HG03103 (cell line): ENCODE measurements around the gene SLC39A11.

ENCODE experiments used
- ATAC-seq: cut with Tn5 transposase; IDR thresholded peaks from one replicate; pipeline ENCODE4 v1.9.1; 2021; ENCODE audit warnings: low read depth; ENCODE audit not compliant: unreplicated experiment

SLC39A11 gene

GRCh38 chr17:72681844-72682243, 410.6 kb downstream of the SLC39A11 start:
- ATAC-seq: no peak

DNA sequence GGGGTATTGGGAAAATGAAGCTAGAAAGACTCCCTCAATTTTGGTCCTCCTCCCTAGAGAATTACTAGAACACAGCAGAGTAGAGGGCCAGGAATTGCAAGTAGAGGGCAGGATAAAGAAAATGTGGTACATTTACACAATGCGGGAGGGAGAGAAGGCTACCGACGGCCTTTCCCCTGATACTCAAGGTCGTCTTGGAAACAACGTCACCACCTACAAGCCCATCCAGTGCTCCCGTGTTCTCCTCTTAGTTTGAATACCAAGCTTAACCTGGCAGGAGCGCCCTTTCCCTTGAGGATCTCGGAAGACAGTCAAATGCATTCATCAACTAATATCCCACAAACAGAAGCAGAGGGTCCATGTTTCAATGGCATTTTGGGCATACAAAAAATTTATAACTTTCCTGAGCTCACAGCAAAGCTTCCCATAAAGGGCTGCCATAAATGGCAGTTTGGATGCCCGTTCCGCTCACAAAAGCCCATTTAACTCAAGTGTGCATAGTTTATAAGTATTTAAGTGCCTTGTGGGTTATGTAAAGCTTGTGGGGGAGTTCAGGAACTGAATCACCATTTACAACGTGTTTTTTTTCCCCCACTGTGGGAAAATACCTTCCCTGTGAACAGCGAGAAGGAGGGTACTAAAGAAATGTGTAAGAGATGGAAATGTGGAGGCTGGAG, 414.6 kb downstream of the SLC39A11 start:
- no peak for ATAC-seq

GRCh38 chr17:72677108-72677507, 415.4 kb downstream of the SLC39A11 start:
- no peak for ATAC-seq

DNA sequence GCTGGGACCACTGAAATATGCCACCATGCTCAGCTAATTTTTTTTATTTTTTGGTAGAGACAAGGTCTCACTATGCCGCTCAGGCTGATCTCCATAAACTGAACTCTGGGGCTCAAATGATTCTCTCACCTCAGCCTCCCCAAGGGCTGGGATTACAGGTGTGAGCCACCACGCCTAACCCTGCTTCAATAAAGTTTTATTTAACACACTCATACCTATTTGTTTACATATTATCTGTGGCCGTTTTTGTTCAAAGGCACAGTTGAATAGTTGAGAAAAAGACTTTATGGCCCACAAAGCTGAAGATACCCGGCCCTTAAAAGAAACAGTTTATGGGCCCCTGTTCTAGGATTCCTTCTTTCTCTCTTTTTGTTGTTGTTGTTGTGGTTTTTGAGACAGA, 419.8 kb downstream of the SLC39A11 start:
- ATAC-seq: no peak

DNA sequence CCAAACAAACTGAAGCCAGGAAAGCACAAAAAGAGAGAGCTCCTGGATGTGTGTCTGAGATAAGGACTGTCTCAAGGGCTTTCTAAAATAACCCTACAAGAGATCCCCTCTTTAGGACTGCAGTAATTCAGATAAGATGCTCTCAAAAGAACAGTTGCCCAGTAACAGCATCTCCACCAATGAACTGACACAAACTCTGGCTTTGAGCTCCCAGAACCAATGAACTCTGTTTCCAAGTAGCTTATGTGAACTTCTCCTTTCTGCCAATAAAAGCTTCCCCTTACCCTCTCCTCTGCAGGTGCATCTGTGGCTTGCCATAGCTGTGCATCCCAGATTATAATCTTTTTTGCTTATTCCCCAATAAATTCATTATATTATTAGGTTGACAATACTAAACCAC, 421.5 kb downstream of the SLC39A11 start:
- ATAC-seq: no peak

- no peak for ATAC-seq
These were observed 425.1 kb downstream of the SLC39A11 start for GRCh38 chr17:72667096-72668063.

- no peak for ATAC-seq
These were observed 426.3 kb downstream of the SLC39A11 start for GRCh38 chr17:72665852-72666851.

GRCh38 chr17:72662827-72663190, 429.7 kb downstream of the SLC39A11 start:
- no peak for ATAC-seq

DNA sequence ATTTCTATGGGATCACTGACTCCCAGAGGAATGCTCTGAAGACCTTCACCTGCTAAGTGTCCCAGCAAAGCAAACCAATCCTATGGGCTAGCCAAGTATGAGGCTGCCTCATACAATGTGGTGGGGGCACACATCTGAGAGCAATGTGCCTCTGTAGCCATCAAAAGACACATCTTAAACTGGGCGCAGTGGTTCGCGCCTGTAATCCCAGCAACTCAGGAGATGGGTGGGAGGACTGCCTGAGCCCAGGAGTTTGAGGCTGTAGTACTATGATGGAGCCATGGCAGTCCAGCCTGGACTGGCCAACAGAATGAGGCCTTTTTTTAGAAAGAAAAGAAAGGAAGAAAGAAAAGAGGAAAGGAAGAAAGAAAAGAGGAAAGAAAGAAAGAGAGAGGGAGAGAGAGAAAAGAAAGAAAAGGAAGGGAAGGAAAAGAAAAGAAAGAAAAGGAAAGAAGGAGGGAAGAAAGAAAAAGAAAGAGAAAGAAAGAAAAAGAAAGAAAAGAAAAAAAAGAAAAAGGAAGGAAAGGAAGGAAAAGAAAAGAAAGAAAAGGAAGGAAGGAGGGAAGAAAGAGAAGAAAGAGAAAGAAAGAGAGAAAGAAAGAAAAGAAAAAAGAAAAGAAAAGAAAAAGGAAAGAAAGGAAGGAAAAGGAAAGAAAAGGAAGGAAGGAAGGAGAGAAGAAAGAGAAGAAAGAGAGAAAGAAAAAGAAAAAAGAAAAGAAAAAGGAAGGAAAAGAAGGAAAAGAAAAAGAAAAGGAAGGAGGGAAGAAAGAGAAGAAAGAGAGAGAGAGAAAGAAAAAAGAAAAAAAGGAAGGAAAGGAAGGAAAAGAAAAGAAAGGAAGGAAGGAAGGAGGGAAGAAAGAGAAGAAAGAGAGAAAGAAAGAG, 430.3 kb downstream of the SLC39A11 start:
- no peak for ATAC-seq

DNA sequence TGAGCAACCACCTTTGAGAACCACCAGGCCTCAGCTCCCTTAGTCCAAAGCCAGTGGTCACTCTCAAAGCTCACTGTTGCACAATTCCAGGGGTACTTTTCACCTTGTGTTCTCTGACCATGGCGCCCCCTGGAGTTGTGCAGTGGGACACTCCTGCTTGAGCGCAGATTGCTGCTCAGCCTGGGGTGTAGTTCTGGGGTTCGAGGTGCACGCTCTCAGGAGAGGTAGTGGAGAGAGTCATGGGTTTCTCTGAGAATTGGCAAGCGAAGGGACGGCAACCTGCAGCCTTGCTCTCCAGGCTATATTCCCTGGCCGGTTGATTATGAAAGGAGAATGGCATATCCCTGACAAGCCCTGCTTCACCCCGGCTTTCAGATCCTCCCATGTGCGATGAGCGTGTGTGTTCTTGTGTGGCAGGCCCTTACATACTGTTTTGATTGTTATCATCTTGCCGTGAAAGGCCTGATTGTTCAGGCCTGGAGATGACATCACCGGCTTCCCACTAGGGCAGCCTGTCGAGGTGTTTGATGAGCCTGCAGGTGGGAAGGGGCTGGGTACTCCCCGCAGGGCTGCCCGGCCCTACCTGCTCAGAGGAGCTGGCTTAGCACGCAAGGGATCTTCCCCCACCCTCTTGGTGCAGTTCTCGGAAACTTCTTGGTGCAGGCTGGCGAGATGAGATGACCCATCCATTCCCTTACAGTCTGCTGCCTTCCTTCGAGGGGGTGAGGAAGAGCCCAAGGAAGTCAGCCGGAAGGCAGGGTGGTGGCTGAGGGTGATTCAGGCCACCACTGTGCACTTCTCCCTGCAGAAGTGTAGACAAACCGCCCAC, 431.2 kb downstream of the SLC39A11 start:
- no peak for ATAC-seq

DNA sequence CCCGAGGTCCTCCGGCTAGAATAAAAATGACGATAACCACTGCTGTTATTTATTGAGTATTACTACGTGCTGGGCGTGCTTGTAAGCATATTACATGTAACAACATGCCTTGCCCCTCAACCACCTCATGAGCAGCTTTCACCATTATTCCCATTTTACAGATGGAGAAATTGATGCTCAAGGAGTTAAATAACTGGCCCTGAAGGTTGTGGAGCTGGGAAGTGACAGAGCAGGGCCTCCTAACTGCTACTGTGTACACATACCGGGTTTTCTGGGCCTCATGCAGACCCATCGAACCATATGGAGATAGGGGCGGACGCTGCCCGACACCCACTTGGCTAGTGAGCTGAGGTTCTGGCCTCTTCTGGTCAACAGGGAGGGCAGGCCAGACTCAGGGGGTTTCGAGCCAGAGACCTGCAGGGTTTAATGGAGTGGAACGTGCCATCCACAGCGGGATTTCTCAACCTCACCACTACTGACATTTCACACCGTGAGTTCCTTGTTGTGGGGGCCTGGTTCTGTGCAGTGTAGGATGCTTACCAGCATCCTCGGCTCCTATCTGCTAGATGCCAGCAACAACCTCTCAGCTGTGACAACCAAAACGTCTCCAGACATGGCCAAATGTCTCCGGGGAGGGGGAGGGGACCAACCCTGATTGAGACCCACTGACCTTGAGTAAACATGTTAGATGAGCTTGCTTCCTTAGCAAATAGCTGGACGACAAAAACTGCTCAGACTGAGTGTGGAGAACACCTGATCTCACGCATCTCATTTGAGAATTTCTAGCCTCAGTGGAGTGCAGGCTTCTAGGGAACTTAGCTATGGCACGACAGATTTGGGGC, 432.0 kb downstream of the SLC39A11 start:
- ATAC-seq: no peak

DNA sequence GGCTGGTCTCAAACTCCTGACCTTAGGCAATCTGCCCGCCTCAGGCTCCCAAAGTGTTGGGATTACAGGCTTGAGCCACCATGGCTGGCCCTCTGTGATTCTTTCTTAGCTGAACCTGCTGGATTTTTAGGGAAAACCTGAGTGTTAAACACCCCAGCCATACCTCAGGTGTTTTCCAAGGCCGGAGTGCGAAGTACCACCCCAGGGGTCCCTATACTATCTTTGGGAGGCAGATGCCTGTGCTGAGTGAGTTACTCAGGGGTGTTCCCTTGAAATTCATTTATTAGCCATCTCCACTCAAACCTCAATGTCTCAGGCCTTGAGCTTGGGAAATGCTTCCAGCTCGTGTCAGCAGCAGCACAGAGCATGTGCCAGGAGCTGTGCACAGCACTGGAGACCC, 432.7 kb downstream of the SLC39A11 start:
- no peak for ATAC-seq

DNA sequence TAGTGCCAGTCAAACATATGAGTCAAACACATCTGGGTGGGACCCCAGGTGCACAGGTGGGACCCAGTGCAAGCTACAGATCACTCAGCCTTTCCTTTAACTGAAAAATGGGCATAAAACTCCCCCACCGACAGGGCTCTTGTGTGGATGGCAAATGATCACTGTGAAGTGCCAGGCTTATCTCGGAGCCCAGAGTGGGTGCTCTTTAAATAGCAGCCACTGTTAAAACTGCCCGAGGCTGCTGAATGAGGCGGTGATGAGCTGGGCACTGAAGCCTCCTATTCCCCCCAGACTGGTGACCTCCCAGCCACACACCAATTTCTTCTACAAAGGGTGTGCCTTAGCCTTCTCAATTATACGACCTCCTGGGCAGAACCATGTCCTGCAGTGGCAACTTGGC, 433.8 kb downstream of the SLC39A11 start:
- no peak for ATAC-seq

DNA sequence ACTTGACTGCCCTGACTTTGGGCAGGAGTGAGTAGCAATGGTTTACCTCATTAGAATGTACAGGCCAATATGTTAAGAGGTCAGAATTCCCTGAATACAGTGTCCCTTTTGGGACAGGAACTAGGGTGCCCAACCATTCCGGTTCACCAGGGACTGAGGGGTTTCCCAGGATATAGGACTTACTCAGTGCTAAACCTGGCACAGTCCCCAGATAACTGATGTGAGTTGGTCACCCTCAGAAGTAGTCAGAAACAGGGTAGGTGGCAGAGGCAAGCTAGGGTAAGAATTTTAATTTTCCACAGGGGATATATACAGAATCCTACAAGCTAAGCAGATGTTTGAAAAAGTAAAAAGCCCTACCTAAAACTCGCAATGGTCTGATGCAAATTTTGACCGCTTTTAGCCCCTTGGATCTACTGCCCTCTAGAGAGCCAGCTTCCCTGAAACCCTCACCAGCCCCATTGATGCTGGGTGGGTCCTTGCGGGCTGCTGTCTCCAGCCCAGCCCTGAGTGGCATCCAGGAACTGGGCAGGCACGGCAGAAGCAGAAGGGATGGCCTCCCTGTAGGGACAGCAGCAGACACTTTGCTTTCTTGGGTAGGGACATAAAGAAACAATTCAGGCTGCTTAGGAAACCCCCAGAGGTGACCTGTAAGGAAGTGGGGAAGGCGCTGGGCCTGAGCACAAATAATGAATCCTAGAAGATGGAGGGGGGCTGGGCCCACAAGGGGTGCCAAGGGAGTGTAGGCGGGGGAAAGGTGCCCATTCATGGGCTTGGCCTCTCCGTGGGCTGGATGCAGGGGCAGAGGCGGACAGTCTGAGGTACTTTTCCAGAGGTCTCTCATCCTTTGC, 434.8 kb downstream of the SLC39A11 start:
- ATAC-seq: no peak

GRCh38 chr17:72656130-72656763, 436.2 kb downstream of the SLC39A11 start:
- ATAC-seq: no peak

- ATAC-seq: no peak
These were observed 437.8 kb downstream of the SLC39A11 start for GRCh38 chr17:72654706-72655105.

GRCh38 chr17:72651988-72652387, 440.5 kb downstream of the SLC39A11 start:
- no peak for ATAC-seq
